ENCODE measurements around the gene DOLPP1. TPM values are rescaled to one million over a fixed set of nuclear protein-coding genes. Genes with fewer than 3 reads are reported as not detected.

Gene DOLPP1
- polyA plus RNA-seq, 1 experiment = 17.6 TPM

DNA sequence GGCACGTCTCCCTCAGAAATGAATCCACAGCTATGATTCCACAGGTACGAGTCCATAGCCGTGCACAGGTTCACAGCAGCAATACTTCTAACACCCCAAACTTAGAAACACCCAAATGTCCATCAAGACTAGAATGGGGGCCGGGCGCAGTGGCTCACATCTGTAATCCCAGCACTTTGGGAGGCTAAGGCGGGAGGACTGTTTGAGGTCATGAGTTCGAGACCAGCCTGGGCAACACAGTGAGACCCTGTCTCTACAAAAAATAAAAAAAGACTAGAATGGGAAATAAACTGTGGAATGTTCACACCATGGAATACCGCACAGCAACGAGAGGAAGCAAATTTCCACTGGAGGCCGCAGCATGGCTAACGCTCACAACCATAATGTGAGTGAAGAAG is 4.3 kb upstream of the DOLPP1 start:
- ChIA-PET CTCF (no interaction called here), POLR2A (no interaction called here)
- no peak for DNase-seq (ENCODE audit: low read depth)
- H3K27me3 ChIP-seq (ENCODE audit: control insufficient read depth, insufficient read depth, low read length) = no peaks in the 10 kb centered on the region
- H3K4me3 ChIP-seq (ENCODE audit: low read depth, low read length) = no peak overlapping the region
- TF ChIP-seq, protein P1, sequence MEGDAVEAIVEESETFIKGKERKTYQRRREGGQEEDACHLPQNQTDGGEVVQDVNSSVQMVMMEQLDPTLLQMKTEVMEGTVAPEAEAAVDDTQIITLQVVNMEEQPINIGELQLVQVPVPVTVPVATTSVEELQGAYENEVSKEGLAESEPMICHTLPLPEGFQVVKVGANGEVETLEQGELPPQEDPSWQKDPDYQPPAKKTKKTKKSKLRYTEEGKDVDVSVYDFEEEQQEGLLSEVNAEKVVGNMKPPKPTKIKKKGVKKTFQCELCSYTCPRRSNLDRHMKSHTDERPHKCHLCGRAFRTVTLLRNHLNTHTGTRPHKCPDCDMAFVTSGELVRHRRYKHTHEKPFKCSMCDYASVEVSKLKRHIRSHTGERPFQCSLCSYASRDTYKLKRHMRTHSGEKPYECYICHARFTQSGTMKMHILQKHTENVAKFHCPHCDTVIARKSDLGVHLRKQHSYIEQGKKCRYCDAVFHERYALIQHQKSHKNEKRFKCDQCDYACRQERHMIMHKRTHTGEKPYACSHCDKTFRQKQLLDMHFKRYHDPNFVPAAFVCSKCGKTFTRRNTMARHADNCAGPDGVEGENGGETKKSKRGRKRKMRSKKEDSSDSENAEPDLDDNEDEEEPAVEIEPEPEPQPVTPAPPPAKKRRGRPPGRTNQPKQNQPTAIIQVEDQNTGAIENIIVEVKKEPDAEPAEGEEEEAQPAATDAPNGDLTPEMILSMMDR (IDR thresholded peaks at IDR 0.05; ENCODE audit: insufficient read depth, low read depth, low read length) = no peak
- no peaks in the 10 kb centered on the region for H3K36me3 ChIP-seq (ENCODE audit: control insufficient read depth, insufficient read depth, low read length)

DNA sequence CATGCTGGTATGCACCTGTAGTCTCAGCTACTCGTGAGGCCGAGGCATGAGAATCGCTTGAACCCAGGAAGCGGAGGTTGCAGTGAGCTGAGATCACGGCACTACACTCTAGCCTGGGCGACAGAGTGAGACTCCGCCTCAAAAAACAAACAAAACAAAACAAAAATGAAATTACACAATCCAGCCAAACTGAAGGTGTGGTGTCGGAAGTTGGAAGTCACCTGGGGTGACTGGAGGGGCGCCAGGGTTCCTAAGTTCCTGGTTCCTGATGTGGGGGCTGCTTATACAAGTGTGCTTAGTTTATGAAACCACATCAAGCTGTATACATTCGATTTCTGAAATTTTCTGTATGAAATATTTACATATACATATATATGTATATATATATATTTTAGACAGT is 3.7 kb upstream of the DOLPP1 start:
- CTCF ChIA-PET = no interaction called here
- POLR2A ChIA-PET = no interaction called here
- DNase-seq (ENCODE audit: low read depth) = no peak
- H3K27me3 ChIP-seq (ENCODE audit: control insufficient read depth, insufficient read depth, low read length) = no peaks in the 10 kb centered on the region
- no peak overlapping the region for H3K4me3 ChIP-seq (ENCODE audit: low read depth, low read length)
- TF ChIP-seq, protein P1 (IDR thresholded peaks at IDR 0.05; ENCODE audit: insufficient read depth, low read depth, low read length) = no peak
- H3K36me3 ChIP-seq (ENCODE audit: control insufficient read depth, insufficient read depth, low read length) = no peaks in the 10 kb centered on the region

- Histone ChIP-seq H3K4me3 (ENCODE audit: low read depth, low read length) (no peak overlapping the region), H3K27me3 (ENCODE audit: control insufficient read depth, insufficient read depth, low read length) (no peaks in the 10 kb centered on the region), H3K36me3 (ENCODE audit: control insufficient read depth, insufficient read depth, low read length) (no peaks in the 10 kb centered on the region)
- DNase-seq (ENCODE audit: low read depth) = no peak
- POLR2A ChIA-PET = no interaction called here
- TF ChIP-seq, protein P1 (IDR thresholded peaks at IDR 0.05; ENCODE audit: insufficient read depth, low read depth, low read length) = no peak
- CTCF ChIA-PET = no interaction called here
Measured at GRCh38 chr9:129078691-129079503, 2.0 kb upstream of the DOLPP1 start.

- TF ChIP-seq, protein P1 (IDR thresholded peaks at IDR 0.05; ENCODE audit: insufficient read depth, low read depth, low read length) = no peak
- H3K36me3 ChIP-seq (ENCODE audit: control insufficient read depth, insufficient read depth, low read length) = no peaks in the 10 kb centered on the region; the same call in none of the 2 replicates
- no peaks in the 10 kb centered on the region for H3K27me3 ChIP-seq (ENCODE audit: control insufficient read depth, insufficient read depth, low read length)
- ChIA-PET CTCF (no interaction called here), POLR2A (no interaction called here)
- no peak for DNase-seq (ENCODE audit: low read depth)
- H3K4me3 ChIP-seq (ENCODE audit: low read depth, low read length) = no peak overlapping the region
Measured at GRCh38 chr9:129079829-129080228, 1.1 kb upstream of the DOLPP1 start.

DNA sequence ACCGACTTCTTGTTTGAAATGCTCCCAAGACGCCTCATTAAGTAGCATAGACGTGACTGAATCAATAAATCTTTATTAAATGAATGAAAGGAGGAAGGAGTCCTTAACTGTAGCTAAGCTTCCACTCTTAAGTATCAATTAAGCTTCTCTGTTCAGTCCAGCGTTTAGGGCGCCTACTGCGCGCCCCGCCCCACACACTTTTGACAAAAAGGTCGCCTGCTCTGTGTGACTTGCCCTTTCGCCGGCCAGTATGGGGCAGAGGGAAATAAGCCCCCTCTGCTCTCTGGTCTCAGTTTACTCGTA is 662 bp upstream of the DOLPP1 start:
- Histone ChIP-seq H3K4me3 (ENCODE audit: low read depth, low read length) (peak overlapping the region; percentile 55), H3K27me3 (ENCODE audit: control insufficient read depth, insufficient read depth, low read length) (no peaks in the 10 kb centered on the region), H3K36me3 (ENCODE audit: control insufficient read depth, insufficient read depth, low read length) (no peaks in the 10 kb centered on the region; the same call in none of the 2 replicates)
- CTCF ChIA-PET = interaction anchor here (1.5 kb wide), 1 partner anchor 23 kb away, joined by 5 read pairs; no protein-coding TSS in a partner anchor
- no peak for DNase-seq (ENCODE audit: low read depth)
- TF ChIP-seq, protein P1 (IDR thresholded peaks at IDR 0.05; ENCODE audit: insufficient read depth, low read depth, low read length) = no peak
- POLR2A ChIA-PET = no interaction called here
